H1 (cell line): Measurements from ENCODE around the gene ACHE. TPM values are rescaled to one million over a fixed set of nuclear protein-coding genes. Genes with fewer than 3 reads are reported as not detected.

ENCODE experiments used
- CTCF ChIA-PET: fragments of 300-600 bp; sonication (Branson Sonifier 250); formaldehyde crosslinking; loops from one replicate; lab custom pipeline; 2021; ENCODE audit not compliant: partially characterized antibody; lab: Charles Lee
- POLR2A ChIA-PET: fragments of 300-600 bp; sonication (Branson Sonifier 250); formaldehyde crosslinking; loops from one replicate; lab custom pipeline; 2021; ENCODE audit warnings: inconsistent platforms; ENCODE audit not compliant: partially characterized antibody; lab: Charles Lee
- DNase-seq, 2 experiments: peaks; one replicate each; pipeline versions ENCODE4 v3.0.0 to v3.0.0-alpha.2; 2010 to 2022; ENCODE audit warnings: low spot score in 2 of 2, low read depth in 1 of 2, mixed read lengths in 1 of 2
- FAIRE-seq: peaks from 2 replicates; lab custom pipeline; 2011; peaks lifted over from hg19 to GRCh38; lab: Jason Lieb, UNC
- H2AFZ ChIP-seq: 2 replicates; pipeline ENCODE4 v1.8.1; 2012; ENCODE audit warnings: low read length, inconsistent platforms
- H2AK5ac ChIP-seq: 2 replicates; pipeline ENCODE4 v1.6.1; 2013; ENCODE audit warnings: low read depth, low read length
- H2BK120ac ChIP-seq: replicated peaks from 2 replicates; pipeline ENCODE3; 2013; ENCODE audit warnings: low read depth, low read length, inconsistent platforms
- H2BK12ac ChIP-seq: 2 replicates; pipeline ENCODE4 v1.6.1; 2013; ENCODE audit warnings: low read depth, low read length
- H2BK15ac ChIP-seq: 2 replicates; pipeline ENCODE4 v1.6.1; 2013; ENCODE audit warnings: low read length
- H2BK20ac ChIP-seq: 2 replicates; pipeline ENCODE4 v1.6.1; 2013; ENCODE audit warnings: low read length
- H2BK5ac ChIP-seq: 2 replicates; pipeline ENCODE4 v1.6.1; 2013; ENCODE audit warnings: low read depth, low read length
- H3K14ac ChIP-seq: 2 replicates; pipeline ENCODE4 v1.6.1; 2013; ENCODE audit warnings: inconsistent platforms; ENCODE audit not compliant: insufficient read length
- H3K18ac ChIP-seq: 2 replicates; pipeline ENCODE4 v1.6.1; 2013; ENCODE audit warnings: low read length; ENCODE audit errors: extremely low read depth
- H3K23ac ChIP-seq: 2 replicates; pipeline ENCODE4 v1.6.1; 2013; ENCODE audit warnings: inconsistent platforms; ENCODE audit not compliant: insufficient read length
- H3K23me2 ChIP-seq: 2 replicates; pipeline ENCODE4 v1.6.1; 2013; ENCODE audit warnings: low read depth, low read length
- H3K27ac ChIP-seq: 2 replicates; pipeline ENCODE4 v1.6.1; 2011; ENCODE audit warnings: low read depth, low read length, inconsistent platforms
- H3K27me3 ChIP-seq, 4 experiments: replicated peaks in 1 of 4; 1 replicate in 1 of 4; 2 replicates in 3 of 4; pipeline versions ENCODE4 v1.6.1 to v1.8.1; 2011 to 2013; ENCODE audit warnings: low read length in 3 of 4, mild to moderate bottlenecking in 3 of 4, inconsistent platforms in 2 of 4, mixed read lengths in 2 of 4, moderate library complexity in 1 of 4; ENCODE audit not compliant: control insufficient read depth in 3 of 4, insufficient read depth in 3 of 4; ENCODE audit errors: extremely low read depth in 1 of 4
- H3K36me3 ChIP-seq, 4 experiments: 2 replicates each; pipeline versions ENCODE4 v1.6.1 to v1.8.1; 2011 to 2013; ENCODE audit warnings: mild to moderate bottlenecking in 4 of 4, low read length in 3 of 4, moderate library complexity in 2 of 4, control low read depth in 1 of 4, inconsistent platforms in 1 of 4; ENCODE audit not compliant: insufficient read depth in 4 of 4, control insufficient read depth in 2 of 4
- H3K4ac ChIP-seq: replicated peaks from 2 replicates; pipeline ENCODE3; 2013; ENCODE audit warnings: low read length, low read depth, mixed read lengths, inconsistent platforms; ENCODE audit not compliant: insufficient read length
- H3K4me1 ChIP-seq, 4 experiments: replicated peaks in 1 of 4; 1 replicate in 1 of 4; 2 replicates in 3 of 4; pipeline versions ENCODE4 v1.6.1 to v1.8.1; 2011 to 2013; ENCODE audit warnings: low read length in 3 of 4, inconsistent platforms in 2 of 4, mixed read lengths in 1 of 4; ENCODE audit not compliant: insufficient read depth in 4 of 4, control insufficient read depth in 3 of 4
- H3K4me2 ChIP-seq, 2 experiments: 2 replicates each; pipeline versions ENCODE4 v1.6.1 to v1.8.1; 2011 to 2013; ENCODE audit warnings: low read depth in 2 of 2, low read length in 2 of 2, control low read depth in 1 of 2, inconsistent platforms in 1 of 2, mild to moderate bottlenecking in 1 of 2; ENCODE audit not compliant: insufficient read depth in 1 of 2
- H3K4me3 ChIP-seq, 4 experiments: fragments of 200-600, 300-600 bp in 1 of 4; sonication (generic), shearing (Covaris generic), sonication (Bioruptor Twin) in 1 of 4; 2 replicates each; pipeline versions ENCODE4 v1.5.1 to v1.8.1; 2011 to 2016; ENCODE audit warnings: low read length in 4 of 4, low read depth in 3 of 4, control low read depth in 2 of 4, inconsistent platforms in 2 of 4, mild to moderate bottlenecking in 2 of 4, mixed read lengths in 1 of 4, moderate library complexity in 1 of 4; ENCODE audit not compliant: insufficient read depth in 2 of 4; ENCODE audit errors: extremely low read depth in 1 of 4
- H3K56ac ChIP-seq: replicated peaks from 2 replicates; pipeline ENCODE3; 2013; ENCODE audit warnings: low read depth, mild to moderate bottlenecking, mixed read lengths, low read length, inconsistent platforms; ENCODE audit not compliant: insufficient read length
- H3K79me1 ChIP-seq: 2 replicates; pipeline ENCODE4 v1.6.1; 2013; ENCODE audit warnings: low read depth, low read length, control low read depth
- H3K79me2 ChIP-seq, 2 experiments: 2 replicates each; pipeline versions ENCODE4 v1.6.1 to v1.8.1; 2012 to 2013; ENCODE audit warnings: low read length in 2 of 2, mild to moderate bottlenecking in 2 of 2, inconsistent platforms in 1 of 2; ENCODE audit not compliant: insufficient read depth in 2 of 2, control insufficient read depth in 1 of 2
- H3K9ac ChIP-seq, 4 experiments: replicated peaks in 1 of 4; 1 replicate in 1 of 4; 2 replicates in 3 of 4; pipeline versions ENCODE4 v1.6.1 to v1.8.1; 2011 to 2013; ENCODE audit warnings: low read depth in 3 of 4, low read length in 3 of 4, control low read depth in 2 of 4, mild to moderate bottlenecking in 2 of 4, moderate library complexity in 2 of 4, inconsistent platforms in 1 of 4; ENCODE audit errors: extremely low read depth in 1 of 4
- H3K9me3 ChIP-seq, 2 experiments: 2 replicates each; pipeline versions ENCODE4 v1.6.1 to v1.8.1; 2012 to 2013; ENCODE audit warnings: mild to moderate bottlenecking in 2 of 2, moderate library complexity in 2 of 2, control low read depth in 1 of 2, inconsistent platforms in 1 of 2, low read depth in 1 of 2, low read length in 1 of 2, mixed read lengths in 1 of 2; ENCODE audit not compliant: insufficient read depth in 2 of 2
- H4K20me1 ChIP-seq, 2 experiments: replicated peaks in 1 of 2; 2 replicates each; pipeline versions ENCODE3 to v1.8.1; 2011 to 2013; ENCODE audit warnings: inconsistent platforms in 2 of 2, low read length in 2 of 2, mild to moderate bottlenecking in 1 of 2; ENCODE audit not compliant: insufficient read depth in 2 of 2, control insufficient read depth in 1 of 2
- H4K5ac ChIP-seq: 2 replicates; pipeline ENCODE4 v1.6.1; 2013; ENCODE audit warnings: low read length, low read depth, mixed read lengths, inconsistent platforms; ENCODE audit not compliant: insufficient read length
- H4K8ac ChIP-seq: 2 replicates; pipeline ENCODE4 v1.8.0; 2013; ENCODE audit warnings: mild to moderate bottlenecking, moderate library complexity, low read length, inconsistent platforms; ENCODE audit not compliant: insufficient read depth; ENCODE audit errors: extremely low read depth
- H4K91ac ChIP-seq: replicated peaks from 2 replicates; pipeline ENCODE3; 2013; ENCODE audit warnings: low read length, mixed read lengths, inconsistent platforms; ENCODE audit not compliant: insufficient read length
- CREB1 ChIP-seq: IDR thresholded peaks from 2 replicates; pipeline ENCODE4 v1.6.1; 2012; ENCODE audit warnings: inconsistent platforms
- CTBP2 ChIP-seq: IDR thresholded peaks from 2 replicates; pipeline ENCODE4 v1.7.0; 2011; ENCODE audit warnings: borderline replicate concordance, mild to moderate bottlenecking, moderate library complexity, mixed read lengths, low read length; ENCODE audit not compliant: insufficient read depth, insufficient read length
- GTF2F1 ChIP-seq: IDR thresholded peaks from 2 replicates; pipeline ENCODE4 v1.6.1; 2012; ENCODE audit warnings: low read depth, low read length, improper control_type of control experiment, borderline replicate concordance
- JUND ChIP-seq: IDR thresholded peaks from 2 replicates; pipeline ENCODE4 v1.6.1; 2011; ENCODE audit warnings: mild to moderate bottlenecking, improper control_type of control experiment, low read length
- KDM1A ChIP-seq: fragments of 200-600, 300-600 bp; sonication (generic); IDR thresholded peaks from 2 replicates; pipeline ENCODE4 v1.7.1; 2016; ENCODE audit warnings: mild to moderate bottlenecking, low read length, borderline replicate concordance
- RBBP5 ChIP-seq: IDR thresholded peaks from 2 replicates; pipeline ENCODE4 v1.7.1; 2012; ENCODE audit warnings: low read depth, mild to moderate bottlenecking, inconsistent platforms, low read length, moderate library complexity, borderline replicate concordance
- RXRA ChIP-seq: IDR thresholded peaks from 2 replicates; pipeline ENCODE4 v1.6.1; 2011; ENCODE audit warnings: low read depth, mild to moderate bottlenecking, low read length, moderate library complexity; ENCODE audit not compliant: insufficient read depth
- SP1 ChIP-seq: IDR thresholded peaks from 2 replicates; pipeline ENCODE4 v1.6.1; 2011; ENCODE audit warnings: low read depth, low read length
- WGBS, 2 experiments: shearing (Covaris generic) in 1 of 2; methylation state at CpG; one replicate each; pipeline versions ENCODE4 v1.1.6 to v1.1.7; 2013 to 2015; ENCODE audit warnings: low lambda C conversion rate in 2 of 2, mixed read lengths in 2 of 2, inconsistent platforms in 1 of 2, low coverage in 1 of 2, missing lambda C conversion rate in 1 of 2; ENCODE audit not compliant: insufficient replicate concordance in 2 of 2, insufficient coverage in 1 of 2, insufficient read length in 1 of 2; ENCODE audit errors: extremely low coverage in 1 of 2, missing lambda C conversion rate in 1 of 2; 5-methylcytosine and 5-hydroxymethylcytosine counted together
- polyA plus RNA-seq, 7 experiments: library from polyadenylated mRNA; depleted of rRNA in 3 of 7; stranded (reverse) in 5 of 7; unstranded in 2 of 7; fragments of >200 nt in 5 of 7; fragments of 200-250 nt in 2 of 7; gene quantifications; 1 replicate in 5 of 7; 2 replicates in 1 of 7; 4 replicates in 1 of 7; pipeline versions ENCODE4 v1.2.1 to v1.2.3, GENCODE V29; 2011 to 2013; ENCODE audit warnings: missing spikeins in 2 of 7, mixed read lengths in 2 of 7
- total RNA-seq: library from RNA; stranded (reverse); fragmentation: NEBNext Ultra II Directional; extraction: Animal tissue kit (Norgen Biotek cat#: 25700); gene quantifications from 2 replicates; pipeline ENCODE4 v1.2.1, GENCODE V29; 2021

Gene ACHE
- total and polyA plus RNA-seq, 2 of the 8 experiments (the other 6 are each of a cell fraction or from before 2014, with no cell fraction given) = 1.4 to 4.3 TPM

DNA sequence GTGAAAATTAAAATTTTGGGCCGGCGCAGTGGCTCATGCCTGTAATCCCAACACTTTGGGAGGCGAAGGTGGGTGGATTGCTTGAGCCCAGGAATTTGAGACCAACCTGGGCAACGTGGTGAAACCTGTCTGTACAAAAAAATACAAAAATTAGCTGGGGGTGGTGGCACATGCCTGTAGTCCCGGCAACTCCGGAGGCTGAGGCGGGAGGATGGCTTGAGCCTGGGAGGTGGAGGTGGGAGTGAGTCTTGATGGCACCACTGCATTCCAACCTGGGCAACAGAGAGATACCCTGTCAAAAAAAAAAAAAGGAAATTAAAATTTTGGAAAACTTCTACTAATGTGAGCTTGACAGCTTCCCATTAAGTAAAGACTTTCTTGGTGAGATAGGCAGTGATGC, 17.7 kb downstream of the ACHE start:
- Histone ChIP-seq H3K4me3 (no peak overlapping the region), H3K23me2 (peaks cover 8% of the 10 kb centered on the region), H2AK5ac (no peak overlapping the region), H3K79me1 (peaks cover 8% of the 10 kb centered on the region; the same call in 1 of the 2 replicates), H3K14ac (no peak overlapping the region), H3K4me2 (no peak overlapping the region), H3K4ac (no peak overlapping the region), H3K79me2 (peaks cover 31 to 68% of the 10 kb centered on the region in 2 experiments), H3K36me3 (peaks cover 21 to 57% (median 30%) of the 10 kb centered on the region in 4 experiments), H3K27ac (no peak overlapping the region), H2BK15ac (no peak overlapping the region), H3K27me3 (no peaks in the 10 kb centered on the region; a peak in 1 of 7 replicates), H2BK20ac (no peak overlapping the region), H3K9ac (no peak overlapping the region; a peak in 1 of 7 replicates), H3K56ac (no peak overlapping the region), H2BK5ac (no peak overlapping the region), H2BK12ac (no peak overlapping the region), H2BK120ac (no peak overlapping the region), H3K9me3 (no peaks in the 10 kb centered on the region), H4K5ac (no peak overlapping the region), H4K91ac (no peak overlapping the region), H4K8ac (no peak overlapping the region), H3K23ac (no peak overlapping the region), H3K18ac (no peak overlapping the region), H2AFZ (no peak overlapping the region), H4K20me1 (peaks cover 17 to 20% of the 10 kb centered on the region in 2 experiments), H3K4me1 (peaks cover 0 to 9% (median 1%) of the 10 kb centered on the region in 4 experiments; a peak in 3 of 7 replicates)
- ChIA-PET CTCF (interaction anchor here (0.6 to 1.5 kb wide), 4 partner anchors 8 to 77 kb away, joined by 3 to 5 read pairs (median 4); no protein-coding TSS in a partner anchor), POLR2A (interaction anchor here (0.7 to 15.1 kb wide), 4 partner anchors 9 to 26 kb away, joined by 3 to 313 read pairs (median 10); partner anchors contain the start of genes SLC12A9, TRIP6 and UFSP1)
- no peak for DNase-seq
- WGBS, 2 experiments = 82% methylated on average over 7 of the region's 7 CpGs; no CpG with 5 or more reads in 1 of the 2 experiments
- no peak for TF ChIP-seq CTBP2
- no peak for TF ChIP-seq RBBP5
- no peak for TF ChIP-seq JUND
- TF ChIP-seq SP1 = no peak
- TF ChIP-seq CREB1 = no peak
- TF ChIP-seq RXRA = no peak
- no peak for TF ChIP-seq KDM1A
- TF ChIP-seq GTF2F1 = no peak
- FAIRE-seq = no peak
